MM.1S (cell line): ENCODE results near the gene TEX2.

Source experiments
- DNase-seq: peaks from one replicate; pipeline ENCODE4 v3.0.0-alpha.2; 2015
- H2AFZ ChIP-seq: fragments of 300-600 bp; sonication (generic); 2 replicates; pipeline ENCODE4 v1.6.0; 2016; ENCODE audit warnings: antibody characterized with exemption, low read length
- H3F3A ChIP-seq: fragments of 300-600 bp; sonication (generic); 2 replicates; pipeline ENCODE4 v1.6.1; 2016; ENCODE audit warnings: mild to moderate bottlenecking, antibody characterized with exemption, low read length, moderate library complexity, mixed read lengths; ENCODE audit not compliant: insufficient read depth
- H3K27ac ChIP-seq: fragments of 300-600 bp; sonication (generic); 2 replicates; pipeline ENCODE4 v1.5.1; 2016; ENCODE audit warnings: mild to moderate bottlenecking, low read length
- H3K27me3 ChIP-seq: fragments of 300-600 bp; sonication (generic); replicated peaks from 2 replicates; pipeline ENCODE4 v1.6.0; 2016; ENCODE audit warnings: low read length; ENCODE audit not compliant: insufficient read depth
- H3K36me3 ChIP-seq: fragments of 300-600 bp; sonication (generic); replicated peaks from 2 replicates; pipeline ENCODE4 v1.6.1; 2016; ENCODE audit warnings: mild to moderate bottlenecking, low read length, mixed read lengths; ENCODE audit not compliant: insufficient read depth
- H3K4me1 ChIP-seq: fragments of 300-600 bp; sonication (generic); 2 replicates; pipeline ENCODE4 v1.6.1; 2016; ENCODE audit warnings: low read length, mixed read lengths
- H3K4me2 ChIP-seq: fragments of 300-600 bp; sonication (generic); 2 replicates; pipeline ENCODE4 v1.6.0; 2016; ENCODE audit warnings: low read depth, low read length
- H3K4me3 ChIP-seq: fragments of 300-600 bp; sonication (generic); 2 replicates; pipeline ENCODE4 v1.5.1; 2016; ENCODE audit warnings: low read length, mixed read lengths
- H3K79me2 ChIP-seq: fragments of 300-600 bp; sonication (generic); 2 replicates; pipeline ENCODE4 v1.6.1; 2016; ENCODE audit warnings: mixed run types, low read length, mixed read lengths
- H3K9ac ChIP-seq: fragments of 300-600 bp; sonication (generic); 2 replicates; pipeline ENCODE4 v1.6.1; 2016; ENCODE audit warnings: low read length, mixed read lengths
- H3K9me2 ChIP-seq: fragments of 300-600 bp; sonication (generic); replicated peaks from 2 replicates; pipeline ENCODE4 v1.6.1; 2016; ENCODE audit warnings: mild to moderate bottlenecking, low read length, mixed read lengths; ENCODE audit not compliant: insufficient read depth
- H3K9me3 ChIP-seq: fragments of 300-600 bp; sonication (generic); replicated peaks from 2 replicates; pipeline ENCODE4 v1.6.1; 2016; ENCODE audit warnings: mild to moderate bottlenecking, low read length, mixed read lengths; ENCODE audit not compliant: insufficient read depth
- H4K20me1 ChIP-seq: fragments of 300-600 bp; sonication (generic); 2 replicates; pipeline ENCODE4 v1.6.1; 2016; ENCODE audit warnings: mild to moderate bottlenecking, low read length, moderate library complexity, mixed read lengths; ENCODE audit not compliant: insufficient read depth
- CTCF ChIP-seq: fragments of 300-600 bp; sonication (generic); IDR thresholded peaks from 2 replicates; pipeline ENCODE4 v1.5.1; 2016; ENCODE audit warnings: antibody characterized with exemption, low read length, mixed read lengths
- EZH2 ChIP-seq: fragments of 300-600 bp; sonication (generic); optimal IDR thresholded peaks from 2 replicates; pipeline ENCODE3; 2017; ENCODE audit warnings: low read depth, mild to moderate bottlenecking, antibody characterized with exemption, low read length, mixed read lengths
- EZH2phosphoT487 ChIP-seq: fragments of 300-600 bp; sonication (generic); IDR thresholded peaks from 2 replicates; pipeline ENCODE4 v1.6.1; 2018; ENCODE audit warnings: antibody characterized with exemption, low read length

The TEX2 gene

DNA sequence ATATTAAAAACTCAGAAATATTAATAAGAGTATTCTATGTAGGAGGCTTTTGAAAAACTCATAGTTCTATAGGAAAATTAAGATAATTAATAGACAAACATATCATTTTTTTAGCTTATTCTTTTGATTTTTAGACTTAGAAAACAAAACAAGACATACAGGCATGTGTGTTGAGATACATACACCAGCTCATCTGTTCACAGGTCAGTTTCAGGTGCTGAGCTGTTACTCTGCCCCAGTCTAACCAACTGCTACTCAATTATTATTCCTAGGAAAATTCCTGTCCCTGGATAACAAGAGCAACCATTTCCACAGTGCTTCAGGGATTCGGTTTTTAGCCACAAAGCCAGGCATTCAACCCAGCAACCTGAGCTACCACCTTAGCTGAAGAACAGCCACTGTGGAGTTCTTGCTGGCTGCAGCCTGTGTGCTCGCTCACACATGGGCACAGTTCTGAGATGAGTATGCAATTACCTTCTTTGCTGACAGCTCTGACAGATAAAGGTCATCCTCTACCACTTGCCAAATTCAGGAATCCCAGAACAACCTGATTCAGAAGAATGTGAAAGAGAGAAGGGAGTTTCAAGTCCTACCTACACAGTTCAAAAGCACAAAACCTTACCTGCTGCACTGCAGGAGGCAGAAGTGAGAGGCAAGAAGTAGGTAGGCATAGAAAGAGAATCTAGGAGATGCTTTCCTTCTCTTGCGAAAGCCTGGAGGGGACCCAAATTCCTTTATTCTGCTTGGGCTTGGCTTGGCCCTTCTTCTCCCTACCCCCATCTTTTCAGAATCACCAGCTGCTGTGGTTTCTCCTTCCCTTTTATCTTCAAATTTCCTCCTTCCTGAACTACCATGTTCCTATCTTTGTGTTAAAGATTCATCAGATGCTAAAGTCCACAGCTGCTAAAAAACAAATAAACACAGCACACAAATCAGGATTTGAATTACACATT is 62.7 kb downstream of the TEX2 start:
- peak; percentile 23 for DNase-seq
- H3K4me2 ChIP-seq: peak overlapping the region; percentile 0; the same call in 1 of the 2 replicates
- no peak overlapping the region for H3K9ac ChIP-seq
- no peak overlapping the region for H3K4me3 ChIP-seq
- H4K20me1 ChIP-seq: no peaks in the 10 kb centered on the region
- peak overlapping the region; percentile 7; the same call in 1 of the 2 replicates for H3K27ac ChIP-seq
- TF ChIP-seq CTCF (no peak), EZH2 (no peak), EZH2phosphoT487 (no peak)
- H3K79me2 ChIP-seq: peaks cover 43% of the 10 kb centered on the region
- H3K27me3 ChIP-seq: no peaks in the 10 kb centered on the region
- H3K36me3 ChIP-seq: no peaks in the 10 kb centered on the region
- H3K9me2 ChIP-seq: no peaks in the 10 kb centered on the region
- peaks cover 43% of the 10 kb centered on the region for H3K4me1 ChIP-seq
- H3K9me3 ChIP-seq: no peaks in the 10 kb centered on the region
- no peak overlapping the region for H2AFZ ChIP-seq
- H3F3A ChIP-seq: peaks cover 8% of the 10 kb centered on the region

DNA sequence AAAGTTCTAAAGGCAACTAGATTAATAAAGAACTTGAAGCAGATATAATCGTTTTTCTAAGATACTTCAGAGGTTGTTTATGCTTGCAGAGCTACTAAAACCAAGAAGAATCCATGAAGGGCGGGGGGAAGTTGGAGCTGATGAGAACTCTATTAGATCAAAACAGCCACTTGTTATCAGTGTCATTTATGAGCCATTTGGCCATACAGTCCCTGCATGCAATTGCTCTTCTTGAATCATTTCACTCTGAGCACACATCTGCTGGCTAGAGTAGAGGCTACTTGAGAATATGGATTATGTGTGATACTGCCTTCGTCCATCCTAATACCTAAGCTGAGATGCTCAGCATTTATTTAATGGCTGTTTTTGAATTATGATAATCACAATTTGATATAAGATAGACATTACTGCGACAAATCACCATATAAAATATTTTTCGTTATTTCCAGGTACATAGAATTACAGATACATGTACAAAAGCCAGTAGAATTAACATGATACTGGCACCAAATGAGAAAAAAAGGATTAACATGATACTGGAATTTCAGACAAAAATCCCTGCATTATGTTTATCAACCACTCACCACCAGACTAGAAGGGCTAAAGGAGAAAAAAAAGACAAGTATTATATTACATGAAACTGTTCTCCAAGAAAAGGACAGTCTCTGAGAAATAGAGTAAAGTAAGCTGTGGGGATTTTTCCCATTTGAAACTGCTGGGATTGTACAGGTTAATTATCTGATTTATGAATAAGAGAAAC is 64.5 kb downstream of the TEX2 start:
- Histone ChIP-seq H3K9me3 (no peaks in the 10 kb centered on the region), H3K9me2 (no peaks in the 10 kb centered on the region), H3K4me3 (no peak overlapping the region), H3K27me3 (no peaks in the 10 kb centered on the region), H4K20me1 (no peaks in the 10 kb centered on the region), H3F3A (peaks cover 8% of the 10 kb centered on the region), H3K27ac (no peak overlapping the region), H3K4me2 (no peak overlapping the region), H3K4me1 (peaks cover 39% of the 10 kb centered on the region), H3K9ac (no peak overlapping the region), H2AFZ (no peak overlapping the region), H3K79me2 (peaks cover 31% of the 10 kb centered on the region), H3K36me3 (no peaks in the 10 kb centered on the region)
- TF ChIP-seq EZH2phosphoT487 (no peak), CTCF (no peak), EZH2 (no peak)
- no peak for DNase-seq

- H3K36me3 ChIP-seq: no peaks in the 10 kb centered on the region
- H3K27ac ChIP-seq: no peak overlapping the region
- peaks cover 8% of the 10 kb centered on the region for H3F3A ChIP-seq
- H3K9ac ChIP-seq: no peak overlapping the region
- no peaks in the 10 kb centered on the region for H3K9me3 ChIP-seq
- H2AFZ ChIP-seq: no peak overlapping the region
- H3K9me2 ChIP-seq: no peaks in the 10 kb centered on the region
- DNase-seq: no peak
- no peaks in the 10 kb centered on the region for H3K27me3 ChIP-seq
- no peak overlapping the region for H3K4me3 ChIP-seq
- H4K20me1 ChIP-seq: no peaks in the 10 kb centered on the region
- TF ChIP-seq EZH2: no peak
- peaks cover 21% of the 10 kb centered on the region for H3K79me2 ChIP-seq
- no peak overlapping the region for H3K4me2 ChIP-seq
- H3K4me1 ChIP-seq: peaks cover 21% of the 10 kb centered on the region
Observed at GRCh38 chr17:64196601-64197000, 66.5 kb downstream of the TEX2 start.
